Liver (tissue), 9 donors: ENCODE results near the gene IFNAR2. TPM values are rescaled to one million over a fixed set of nuclear protein-coding genes. Genes with fewer than 3 reads are reported as not detected.

ENCODE experiments used
- DNase-seq: peaks from one replicate; pipeline ENCODE4 v3.0.0-alpha.2; 2017; ENCODE audit warnings: low spot score
- H3K27ac ChIP-seq, 2 donors: one replicate each; pipeline ENCODE4 v1.7.0; 2013; ENCODE audit warnings: inconsistent platforms in 2 of 2, low read length in 2 of 2, control low read depth in 1 of 2, low read depth in 1 of 2, mild to moderate bottlenecking in 1 of 2
- H3K27me3 ChIP-seq, 4 donors: one replicate each; pipeline versions ENCODE4 v1.6.1 to v1.7.0; 2013; ENCODE audit warnings: low read length in 3 of 4, inconsistent platforms in 1 of 4, mild to moderate bottlenecking in 1 of 4, moderate library complexity in 1 of 4; ENCODE audit not compliant: control insufficient read depth in 4 of 4, insufficient read depth in 4 of 4
- H3K36me3 ChIP-seq, 4 donors: one replicate each; pipeline versions ENCODE4 v1.6.1 to v1.7.0; 2013; ENCODE audit warnings: low read length in 3 of 4, mild to moderate bottlenecking in 3 of 4, low read depth in 1 of 4, moderate library complexity in 1 of 4; ENCODE audit not compliant: control insufficient read depth in 4 of 4, insufficient read depth in 3 of 4
- H3K4me1 ChIP-seq, 4 donors: one replicate each; pipeline versions ENCODE4 v1.6.1 to v1.7.0; 2013; ENCODE audit warnings: low read length in 3 of 4, mild to moderate bottlenecking in 3 of 4, moderate library complexity in 1 of 4; ENCODE audit not compliant: control insufficient read depth in 4 of 4, insufficient read depth in 4 of 4
- H3K4me3 ChIP-seq, 3 donors: one replicate each; pipeline versions ENCODE4 v1.6.1 to v1.7.0; 2013; ENCODE audit warnings: low read length in 3 of 3, control low read depth in 1 of 3, low read depth in 1 of 3, mild to moderate bottlenecking in 1 of 3
- H3K9ac ChIP-seq, 2 donors: one replicate each; pipeline ENCODE4 v1.7.0; 2013; ENCODE audit warnings: low read length in 2 of 2, mild to moderate bottlenecking in 2 of 2, moderate library complexity in 2 of 2, control low read depth in 1 of 2, low read depth in 1 of 2
- H3K9me3 ChIP-seq, 4 donors: one replicate each; pipeline versions ENCODE4 v1.6.1 to v1.7.0; 2013; ENCODE audit warnings: low read length in 3 of 4; ENCODE audit not compliant: control insufficient read depth in 4 of 4
- ATF3 ChIP-seq: IDR thresholded peaks from 2 replicates; pipeline ENCODE4 v1.6.1; 2016; ENCODE audit warnings: antibody characterized with exemption
- FOXA1 ChIP-seq: IDR thresholded peaks from 2 replicates; pipeline ENCODE4 v1.6.1; 2016; ENCODE audit warnings: antibody characterized with exemption
- FOXA2 ChIP-seq: IDR thresholded peaks from 2 replicates; pipeline ENCODE4 v1.6.1; 2016; ENCODE audit warnings: antibody characterized with exemption
- GABPA ChIP-seq, 2 donors: IDR thresholded peaks in 1 of 2; conservative IDR thresholded peaks in 1 of 2; 2 replicates each; pipeline ENCODE4 v1.6.1; 2016; ENCODE audit warnings: antibody characterized with exemption in 2 of 2, mild to moderate bottlenecking in 1 of 2, moderate library complexity in 1 of 2
- HNF4A ChIP-seq, 2 donors: conservative IDR thresholded peaks; 2 replicates each; pipeline ENCODE4 v1.6.1; 2016; ENCODE audit warnings: antibody characterized with exemption in 2 of 2, mild to moderate bottlenecking in 2 of 2
- HNF4G ChIP-seq: IDR thresholded peaks from 2 replicates; pipeline ENCODE4 v1.6.1; 2016; ENCODE audit warnings: antibody characterized with exemption
- JUND ChIP-seq, 2 donors: IDR thresholded peaks; 2 replicates each; pipeline ENCODE4 v1.6.1; 2016; ENCODE audit warnings: antibody characterized with exemption in 2 of 2
- NR2F2 ChIP-seq: IDR thresholded peaks from 2 replicates; pipeline ENCODE4 v1.6.1; 2016; ENCODE audit warnings: antibody characterized with exemption
- RAD21 ChIP-seq, 2 donors: IDR thresholded peaks; 2 replicates each; pipeline ENCODE4 v1.6.1; 2016; ENCODE audit warnings: antibody characterized with exemption in 2 of 2, mild to moderate bottlenecking in 2 of 2
- REST ChIP-seq: IDR thresholded peaks from 2 replicates; pipeline ENCODE4 v1.6.1; 2016; ENCODE audit warnings: antibody characterized with exemption, mild to moderate bottlenecking
- RXRA ChIP-seq, 2 donors: IDR thresholded peaks; 2 replicates each; pipeline ENCODE4 v1.6.1; 2017 to 2018; ENCODE audit warnings: antibody characterized with exemption in 2 of 2, mild to moderate bottlenecking in 1 of 2
- SP1 ChIP-seq: IDR thresholded peaks from 2 replicates; pipeline ENCODE4 v1.6.1; 2018; ENCODE audit warnings: antibody characterized with exemption, mild to moderate bottlenecking
- YY1 ChIP-seq: IDR thresholded peaks from 2 replicates; pipeline ENCODE4 v1.6.1; 2016; ENCODE audit warnings: antibody characterized with exemption, mild to moderate bottlenecking
- ZBTB33 ChIP-seq: IDR thresholded peaks from 2 replicates; pipeline ENCODE4 v1.6.1; 2016; ENCODE audit warnings: antibody characterized with exemption
- WGBS: extraction: QIAGEN DNeasy Blood & Tissue Kit; methylation state at CpG from one replicate; pipeline ENCODE4 v1.1.7; 2013; 5-methylcytosine and 5-hydroxymethylcytosine counted together
- polyA plus RNA-seq, 2 donors: library from polyadenylated mRNA; stranded (reverse) in 1 of 2; unstranded in 1 of 2; fragments of 200-250 nt in 1 of 2; fragments of >200 nt in 1 of 2; fragmentation: Nextera tagmentation in 1 of 2; extraction: Ambion mirVana in 1 of 2; gene quantifications; one replicate each; pipeline versions ENCODE4 v1.2.1 to v1.2.3, GENCODE V29; 2013 to 2015
- total RNA-seq, 2 donors: library from RNA; depleted of rRNA; stranded (reverse); fragments of >200 nt; gene quantifications; one replicate each; pipeline ENCODE4 v1.2.3, GENCODE V29; 2014
- donor health status: healthy.
- donor health status: healthy.
- donor health status: healthy.
- donor health status: healthy.
- donor health status: healthy.

The IFNAR2 gene
- total and polyA plus RNA-seq, 4 donors = 12.6 to 17.0 (median 14.6) TPM

GRCh38 chr21:33262921-33263320 lies 33.2 kb downstream of the IFNAR2 start:
- Histone ChIP-seq H3K27ac (no peak overlapping the region), H3K9me3 (no peaks in the 10 kb centered on the region), H3K27me3 (no peaks in the 10 kb centered on the region), H3K36me3 (peaks cover 0 to 19% (median 9%) of the 10 kb centered on the region in 4 donors), H3K9ac (no peak overlapping the region), H3K4me1 (peaks cover 2 to 29% (median 15%) of the 10 kb centered on the region in 4 donors), H3K4me3 (no peak overlapping the region)
- TF ChIP-seq NR2F2 (no peak), ATF3 (no peak), YY1 (no peak), HNF4G (no peak)
- 96% methylated on average over 11 of the region's 11 CpGs for WGBS
- no peak for DNase-seq

GRCh38 chr21:33264561-33264960 lies 34.8 kb downstream of the IFNAR2 start:
- Histone ChIP-seq H3K27ac (no peak overlapping the region), H3K9me3 (no peaks in the 10 kb centered on the region), H3K9ac (no peak overlapping the region), H3K4me3 (no peak overlapping the region), H3K36me3 (peaks cover 0 to 11% (median 5%) of the 10 kb centered on the region in 4 donors), H3K27me3 (no peaks in the 10 kb centered on the region), H3K4me1 (peaks cover 2 to 38% (median 23%) of the 10 kb centered on the region in 4 donors)
- DNase-seq = no peak
- TF ChIP-seq FOXA1 (no peak), HNF4A (conservative IDR thresholded peaks at IDR 0.05) (no peak), RAD21 (IDR thresholded peaks at IDR 0.05) (no peak), RXRA (IDR thresholded peaks at IDR 0.05) (no peak), SP1 (no peak), ATF3 (no peak), FOXA2 (no peak), ZBTB33 (no peak), JUND (IDR thresholded peaks at IDR 0.05) (no peak), GABPA (IDR thresholded peaks at IDR 0.05 in 1 of 2, conservative IDR thresholded peaks at IDR 0.05 in 1 of 2) (no peak), REST (no peak)
- 94% methylated on average over 11 of the region's 11 CpGs for WGBS
